Measurements from ENCODE around the gene MMP7. TPM values are rescaled to one million over a fixed set of nuclear protein-coding genes. Genes with fewer than 3 reads are reported as not detected.

The MMP7 gene
- total and polyA plus RNA-seq, 2 experiments from 2014 or later: not detected

GRCh38 chr11:102493524-102493923 lies 37.0 kb downstream of the MMP7 start (continued):
- no peak for TF ChIP-seq ZNF462 (CRISPR knock-in tag; IDR thresholded peaks at IDR 0.05)
- no peak for TF ChIP-seq JUNB (IDR thresholded peaks at IDR 0.05; ENCODE audit: unreplicated experiment)
- no peak for TF ChIP-seq NANOG (IDR thresholded peaks at IDR 0.05; ENCODE audit: borderline replicate concordance)
- no peak for TF ChIP-seq ZNF331 (CRISPR knock-in tag; IDR thresholded peaks at IDR 0.05; ENCODE audit: low read depth)
- no peak for TF ChIP-seq CTCF (conservative IDR thresholded peaks at IDR 0.05; ENCODE audit: low read depth in 2 of 2)
- TF ChIP-seq EZH2 (IDR thresholded peaks at IDR 0.05; ENCODE audit: low read depth, unreplicated experiment): no peak

DNA sequence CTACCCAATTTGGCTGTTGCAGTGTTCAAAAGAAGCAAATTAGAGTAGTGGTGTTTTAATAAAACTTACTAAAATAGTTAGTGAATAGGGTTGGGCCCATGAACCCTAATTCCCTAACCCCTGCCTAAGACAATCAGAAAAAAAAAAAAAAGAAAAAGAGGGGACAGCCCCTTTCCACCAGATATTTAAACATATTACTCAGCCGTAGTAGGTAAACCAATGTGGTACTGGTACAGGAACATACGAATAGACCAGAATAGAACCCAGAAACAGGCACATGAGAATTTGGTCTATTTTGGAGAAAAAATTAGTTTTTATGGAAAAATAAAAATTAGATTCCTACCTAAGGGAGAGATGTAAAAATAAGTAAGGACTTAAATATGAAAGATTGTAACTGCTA lies 38.6 kb downstream of the MMP7 start:
- no peaks in the 10 kb centered on the region for H3K4me1 ChIP-seq (ENCODE audit: insufficient read depth)
- Mint-ChIP-seq H3K27ac (no peak overlapping the region), H3K9me3 (no peaks in the 10 kb centered on the region), H3K4me1 (peaks cover 5% of the 10 kb centered on the region), H3K27me3 (ENCODE audit: insufficient read depth, low read depth, poor library complexity) (peaks cover 9% of the 10 kb centered on the region), H3K4me3 (no peak overlapping the region), H3K36me3 (ENCODE audit: low read depth) (no peaks in the 10 kb centered on the region)
- no peaks in the 10 kb centered on the region for H4K20me1 ChIP-seq (replicated peaks; ENCODE audit: insufficient read depth)
- H3K4me2 ChIP-seq: no peak overlapping the region
- no peaks in the 10 kb centered on the region for H3F3A ChIP-seq (replicated peaks; ENCODE audit: low read depth)
- no peak overlapping the region for H3K27ac ChIP-seq (ENCODE audit: low read depth)
- no peaks in the 10 kb centered on the region for H3K27me3 ChIP-seq (ENCODE audit: insufficient read depth)
- H3K79me2 ChIP-seq (replicated peaks; ENCODE audit: insufficient read depth): no peaks in the 10 kb centered on the region
- no peaks in the 10 kb centered on the region for H3K36me3 ChIP-seq (ENCODE audit: insufficient read depth)
- H3K9me2 ChIP-seq (ENCODE audit: insufficient read depth): no peaks in the 10 kb centered on the region
- H2AFZ ChIP-seq: no peak overlapping the region
- DNase-seq (ENCODE audit: low spot score): no peak
- no peak for ATAC-seq
- H3K4me3 ChIP-seq: no peak overlapping the region
- TF ChIP-seq ETS1 (IDR thresholded peaks at IDR 0.05): no peak
- no peak for TF ChIP-seq ZNF462 (CRISPR knock-in tag; IDR thresholded peaks at IDR 0.05)

Data from GM23338 (cell line).